CD4-positive, alpha-beta memory T cell (primary cell): ENCODE results near the gene PRPF6. TPM values are rescaled to one million over a fixed set of nuclear protein-coding genes. Genes with fewer than 3 reads are reported as not detected.

ENCODE experiments used
- CTCF ChIA-PET: fragments of 350-600 bp; sonication (Branson Sonifier 250); formaldehyde crosslinking; loops from one replicate; lab custom pipeline; 2021; ENCODE audit warnings: inconsistent platforms; ENCODE audit not compliant: partially characterized antibody; lab: Charles Lee
- POLR2A ChIA-PET: fragments of 350-600 bp; sonication (Branson Sonifier 250); formaldehyde crosslinking; loops from one replicate; lab custom pipeline; 2021; ENCODE audit not compliant: partially characterized antibody; lab: Charles Lee
- DNase-seq, 5 donors: peaks; one replicate each; pipeline versions ENCODE4 v3.0.0 to v3.0.0-alpha.2; 2020 to 2022; ENCODE audit warnings: mixed read lengths in 1 of 5
- H3K27ac ChIP-seq: one replicate; pipeline ENCODE4 v1.7.0; 2013; ENCODE audit warnings: low read depth, low read length
- H3K27me3 ChIP-seq: 2 replicates; pipeline ENCODE4 v1.7.0; 2013; ENCODE audit warnings: mild to moderate bottlenecking, low read length, moderate library complexity; ENCODE audit not compliant: insufficient read depth
- H3K36me3 ChIP-seq: 2 replicates; pipeline ENCODE4 v1.7.0; 2013; ENCODE audit warnings: mild to moderate bottlenecking, low read length, moderate library complexity; ENCODE audit not compliant: insufficient read depth
- H3K4me1 ChIP-seq: 2 replicates; pipeline ENCODE4 v1.7.0; 2013; ENCODE audit warnings: mild to moderate bottlenecking, low read length, moderate library complexity; ENCODE audit not compliant: insufficient read depth
- H3K4me3 ChIP-seq, 2 donors: one replicate each; pipeline ENCODE4 v1.7.0; 2013; ENCODE audit warnings: low read length in 2 of 2, mild to moderate bottlenecking in 1 of 2
- H3K9me3 ChIP-seq, 2 donors: one replicate each; pipeline ENCODE4 v1.7.0; 2013; ENCODE audit warnings: low read length in 2 of 2, control low read depth in 1 of 2; ENCODE audit not compliant: control insufficient read depth in 1 of 2
- H3K27ac Mint-ChIP-seq, 7 donors: one replicate each; pipeline ENCODE4 v1.8.0; 2020 to 2021; ENCODE audit warnings: mixed read lengths in 7 of 7, mild to moderate bottlenecking in 6 of 7, inconsistent platforms in 3 of 7, moderate library complexity in 3 of 7
- H3K27me3 Mint-ChIP-seq, 2 donors: one replicate each; pipeline ENCODE4 v1.8.0; 2020 to 2021; ENCODE audit warnings: mixed read lengths in 2 of 2
- H3K36me3 Mint-ChIP-seq, 2 donors: one replicate each; pipeline ENCODE4 v1.8.0; 2020 to 2021; ENCODE audit warnings: mixed read lengths in 2 of 2, inconsistent platforms in 1 of 2, mild to moderate bottlenecking in 1 of 2
- H3K4me1 Mint-ChIP-seq, 4 donors: one replicate each; pipeline ENCODE4 v1.8.0; 2020 to 2021; ENCODE audit warnings: mixed read lengths in 4 of 4, mild to moderate bottlenecking in 1 of 4
- H3K4me3 Mint-ChIP-seq, 8 donors: one replicate each; pipeline ENCODE4 v1.8.0; 2020 to 2021; ENCODE audit warnings: mixed read lengths in 8 of 8, mild to moderate bottlenecking in 7 of 8, moderate library complexity in 6 of 8, inconsistent platforms in 3 of 8
- H3K9me3 Mint-ChIP-seq, 8 donors: one replicate each; pipeline ENCODE4 v1.8.0; 2020 to 2021; ENCODE audit warnings: mixed read lengths in 8 of 8, mild to moderate bottlenecking in 5 of 8, inconsistent platforms in 3 of 8, moderate library complexity in 1 of 8
- intact Hi-C: fragments of 100-400 bp; cut with micrococcal nuclease; formaldehyde crosslinking; loops from one replicate; pipeline ENCODE4 v1.15.1; 2023
- polyA plus RNA-seq, 2 donors: library from polyadenylated mRNA; unstranded; fragments of 300-500 nt; fragmentation: Illumina TruSeq; gene quantifications; one replicate each; pipeline ENCODE4 v1.2.3, GENCODE V29; 2021
- total RNA-seq, 2 experiments: library from RNA; stranded (reverse); gene quantifications; one replicate each; pipeline ENCODE4 v1.2.3, GENCODE V29; 2021

The PRPF6 gene
- total and polyA plus RNA-seq, 4 experiments from 2014 or later, result 63.8 to 101 (median 87.5) TPM

GRCh38 chr20:64062596-64063388 is 81.9 kb downstream of the PRPF6 start, which contains the start of gene TCEA2:
Gene TCEA2, plus strand, starts transcription at chr20:64063198. Its CDS starts 115 bp downstream, at chr20:64063313.
- Mint-ChIP-seq H3K36me3 (no peaks in the 10 kb centered on the region), H3K27ac (peak within 1 kb of the TSS; percentile 50 to 92 (median 86)), H3K4me1 (peaks cover 21 to 47% (median 35%) of the 10 kb centered on the region in 4 donors), H3K9me3 (peaks cover 0 to 2% (median 0%) of the 10 kb centered on the region in 8 donors), H3K27me3 (no peaks in the 10 kb centered on the region), H3K4me3 (peak within 1 kb of the TSS; percentile 80 to 93 (median 88))
- H3K27me3 ChIP-seq, result no peaks in the 10 kb centered on the region
- peaks cover 57% of the 10 kb centered on the region for H3K4me1 ChIP-seq
- DNase-seq, result peak; percentile 90 to 91 (median 90)
- H3K27ac ChIP-seq, result peak within 1 kb of the TSS; percentile 59
- intact Hi-C loops, result loop anchor here (1.0 to 5.0 kb wide), 4 partner anchors 16 to 405 kb away; partner anchors contain the start of genes PRPF6, RTEL1 and UCKL1
- POLR2A ChIA-PET, result interaction anchor here (0.9 to 2.3 kb wide), 11 partner anchors 10 to 525 kb away, joined by 3 to 29 read pairs (median 5); partner anchors contain the start of genes LIME1, LKAAEAR1, OPRL1 and PRPF6
- CTCF ChIA-PET, result interaction anchor here (0.6 to 11.2 kb wide), 5 partner anchors 16 to 200 kb away, joined by 3 to 133 read pairs (median 3); partner anchors contain the start of genes C20orf204, OPRL1, PRPF6 and RGS19
- H3K9me3 ChIP-seq, result no peaks in the 10 kb centered on the region
- H3K36me3 ChIP-seq, result no peaks in the 10 kb centered on the region
- peak within 1 kb of the TSS; percentile 42 to 57 for H3K4me3 ChIP-seq

- no peak for DNase-seq
- peak overlapping the region; percentile 49 to 92 (median 86) for H3K27ac Mint-ChIP-seq
- peaks cover 21 to 47% (median 35%) of the 10 kb centered on the region in 4 donors for H3K4me1 Mint-ChIP-seq
- no peaks in the 10 kb centered on the region for H3K27me3 ChIP-seq
- intact Hi-C loops, result loop anchor here (1.0 to 5.0 kb wide), 4 partner anchors 15 to 406 kb away; partner anchors contain the start of genes PRPF6, RTEL1 and UCKL1
- no peaks in the 10 kb centered on the region for H3K27me3 Mint-ChIP-seq
- peak overlapping the region in 1 of 2 donors; percentile 57 for H3K4me3 ChIP-seq
- ChIA-PET POLR2A (interaction anchor here (1.0 to 3.6 kb wide), 11 partner anchors 10 to 107 kb away, joined by 3 to 29 read pairs (median 5); partner anchors contain the start of genes OPRL1, PRPF6, RGS19 and UCKL1), CTCF (interaction anchor here (1.0 to 11.2 kb wide), 4 partner anchors 24 to 201 kb away, joined by 3 to 133 read pairs (median 25); partner anchors contain the start of genes C20orf204, PRPF6 and SAMD10)
- H3K27ac ChIP-seq, result peak overlapping the region; percentile 59
- H3K36me3 ChIP-seq, result no peaks in the 10 kb centered on the region
- H3K9me3 ChIP-seq, result no peaks in the 10 kb centered on the region
- peak overlapping the region; percentile 80 to 93 (median 88) for H3K4me3 Mint-ChIP-seq
- peaks cover 0 to 2% (median 0%) of the 10 kb centered on the region in 8 donors for H3K9me3 Mint-ChIP-seq
- H3K36me3 Mint-ChIP-seq, result no peaks in the 10 kb centered on the region
- H3K4me1 ChIP-seq, result peaks cover 57% of the 10 kb centered on the region
These were observed 82.6 kb downstream of the PRPF6 start for GRCh38 chr20:64063389-64064144.

GRCh38 chr20:64064145-64064698 is 83.3 kb downstream of the PRPF6 start:
- Mint-ChIP-seq H3K4me1 (peaks cover 21 to 52% (median 35%) of the 10 kb centered on the region in 4 donors), H3K27ac (peak overlapping the region in 6 of 7 donors; percentile 49 to 92 (median 87)), H3K4me3 (peak overlapping the region; percentile 80 to 93 (median 88)), H3K27me3 (no peaks in the 10 kb centered on the region), H3K9me3 (peaks cover 0 to 2% (median 0%) of the 10 kb centered on the region in 8 donors), H3K36me3 (no peaks in the 10 kb centered on the region)
- Histone ChIP-seq H3K27ac (no peak overlapping the region), H3K4me3 (no peak overlapping the region), H3K4me1 (peaks cover 61% of the 10 kb centered on the region), H3K27me3 (no peaks in the 10 kb centered on the region), H3K36me3 (no peaks in the 10 kb centered on the region), H3K9me3 (no peaks in the 10 kb centered on the region)
- ChIA-PET POLR2A (interaction anchor here (0.7 to 3.6 kb wide), 5 partner anchors 9 to 84 kb away, joined by 3 to 27 read pairs (median 4); partner anchors contain the start of genes LKAAEAR1 and PRPF6), CTCF (interaction anchor here (1.1 kb wide), 1 partner anchor 26 kb away, joined by 4 read pairs; no protein-coding TSS in a partner anchor)
- intact Hi-C loops, result loop anchor here (5.0 kb wide), 1 partner anchor 407 kb away; the partner anchor contains the start of gene RTEL1
- DNase-seq, result no peak

GRCh38 chr20:64065062-64065973 is 84.4 kb downstream of the PRPF6 start:
- peaks cover 0 to 2% (median 0%) of the 10 kb centered on the region in 8 donors for H3K9me3 Mint-ChIP-seq
- intact Hi-C loops, result no loop called here
- peak overlapping the region; percentile 83 to 95 (median 92) for H3K27ac Mint-ChIP-seq
- Histone ChIP-seq H3K4me1 (peaks cover 67% of the 10 kb centered on the region), H3K36me3 (no peaks in the 10 kb centered on the region), H3K27me3 (no peaks in the 10 kb centered on the region), H3K9me3 (no peaks in the 10 kb centered on the region), H3K27ac (peak overlapping the region; percentile 28), H3K4me3 (no peak overlapping the region)
- H3K36me3 Mint-ChIP-seq, result no peaks in the 10 kb centered on the region
- H3K4me1 Mint-ChIP-seq, result peaks cover 21 to 52% (median 36%) of the 10 kb centered on the region in 4 donors
- H3K27me3 Mint-ChIP-seq, result no peaks in the 10 kb centered on the region
- POLR2A ChIA-PET, result interaction anchor here (0.7 to 3.6 kb wide), 9 partner anchors 8 to 528 kb away, joined by 3 to 27 read pairs (median 4); partner anchors contain the start of genes LIME1, LKAAEAR1, OPRL1 and PRPF6
- H3K4me3 Mint-ChIP-seq, result peak overlapping the region; percentile 15 to 88 (median 66)
- peak in 1 of 5 donors; percentile 32 for DNase-seq
- CTCF ChIA-PET, result interaction anchor here (1.1 to 1.6 kb wide), 2 partner anchors 25 to 27 kb away, joined by 4 read pairs; no protein-coding TSS in a partner anchor

GRCh38 chr20:64065974-64066343 is 85.0 kb downstream of the PRPF6 start:
- POLR2A ChIA-PET, result interaction anchor here (1.0 to 3.6 kb wide), 6 partner anchors 11 to 529 kb away, joined by 3 to 27 read pairs (median 9); partner anchors contain the start of genes LIME1, OPRL1, PTK6 and RGS19
- H3K9me3 Mint-ChIP-seq, result peaks cover 0 to 2% (median 0%) of the 10 kb centered on the region in 8 donors
- CTCF ChIA-PET, result interaction anchor here (1.6 kb wide), 2 partner anchors 9 to 26 kb away, joined by 4 read pairs; no protein-coding TSS in a partner anchor
- Histone ChIP-seq H3K36me3 (no peaks in the 10 kb centered on the region), H3K9me3 (no peaks in the 10 kb centered on the region), H3K27me3 (no peaks in the 10 kb centered on the region), H3K4me1 (peaks cover 67% of the 10 kb centered on the region), H3K4me3 (no peak overlapping the region), H3K27ac (peak overlapping the region; percentile 28)
- DNase-seq, result peak; percentile 69 to 85 (median 74)
- H3K27ac Mint-ChIP-seq, result peak overlapping the region; percentile 83 to 95 (median 92)
- no peaks in the 10 kb centered on the region for H3K36me3 Mint-ChIP-seq
- intact Hi-C loops, result no loop called here
- H3K4me3 Mint-ChIP-seq, result peak overlapping the region in 7 of 8 donors; percentile 55 to 88 (median 66)
- H3K27me3 Mint-ChIP-seq, result no peaks in the 10 kb centered on the region
- H3K4me1 Mint-ChIP-seq, result peaks cover 21 to 52% (median 36%) of the 10 kb centered on the region in 4 donors
